Measurements from ENCODE around the gene DEGS1.

DNA sequence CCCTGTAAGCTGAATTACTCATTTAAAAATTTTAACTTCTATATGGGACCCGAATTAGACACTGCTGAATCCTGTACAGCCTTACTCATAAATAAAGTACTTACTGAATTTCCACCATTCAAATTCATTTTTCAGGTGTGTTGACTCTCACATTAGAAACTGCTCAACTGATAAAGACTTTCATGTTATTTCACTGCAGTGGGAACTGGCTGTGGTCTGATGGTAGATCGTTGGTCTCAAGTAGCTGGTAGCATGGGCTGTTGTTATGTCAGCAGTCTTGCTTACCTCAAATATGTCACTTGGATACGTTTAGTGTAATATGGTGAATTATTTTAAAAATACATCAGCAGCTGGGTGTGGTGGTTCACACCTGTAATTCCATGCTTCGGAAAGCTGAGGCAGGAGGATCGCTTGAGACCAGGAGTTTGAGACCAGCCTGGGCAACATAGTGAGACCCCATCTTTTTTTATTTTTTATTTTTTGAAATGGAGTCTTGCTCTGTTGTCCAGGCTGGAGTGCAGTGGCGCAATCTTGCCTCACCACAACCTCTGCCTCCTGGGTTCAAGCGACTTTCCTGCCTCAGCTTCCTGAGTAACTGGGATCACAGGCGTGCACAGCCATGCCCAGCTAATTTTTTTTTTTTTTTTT, 10.4 kb downstream of the DEGS1 start:
- TF ChIP-seq, protein P1, sequence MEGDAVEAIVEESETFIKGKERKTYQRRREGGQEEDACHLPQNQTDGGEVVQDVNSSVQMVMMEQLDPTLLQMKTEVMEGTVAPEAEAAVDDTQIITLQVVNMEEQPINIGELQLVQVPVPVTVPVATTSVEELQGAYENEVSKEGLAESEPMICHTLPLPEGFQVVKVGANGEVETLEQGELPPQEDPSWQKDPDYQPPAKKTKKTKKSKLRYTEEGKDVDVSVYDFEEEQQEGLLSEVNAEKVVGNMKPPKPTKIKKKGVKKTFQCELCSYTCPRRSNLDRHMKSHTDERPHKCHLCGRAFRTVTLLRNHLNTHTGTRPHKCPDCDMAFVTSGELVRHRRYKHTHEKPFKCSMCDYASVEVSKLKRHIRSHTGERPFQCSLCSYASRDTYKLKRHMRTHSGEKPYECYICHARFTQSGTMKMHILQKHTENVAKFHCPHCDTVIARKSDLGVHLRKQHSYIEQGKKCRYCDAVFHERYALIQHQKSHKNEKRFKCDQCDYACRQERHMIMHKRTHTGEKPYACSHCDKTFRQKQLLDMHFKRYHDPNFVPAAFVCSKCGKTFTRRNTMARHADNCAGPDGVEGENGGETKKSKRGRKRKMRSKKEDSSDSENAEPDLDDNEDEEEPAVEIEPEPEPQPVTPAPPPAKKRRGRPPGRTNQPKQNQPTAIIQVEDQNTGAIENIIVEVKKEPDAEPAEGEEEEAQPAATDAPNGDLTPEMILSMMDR (IDR thresholded peaks at IDR 0.05): no peak
- TF ChIP-seq POLR2A (IDR thresholded peaks at IDR 0.05): no peak
- TF ChIP-seq EP300 (IDR thresholded peaks at IDR 0.05; ENCODE audit: low read depth): no peak
- TF ChIP-seq POLR2AphosphoS5 (IDR thresholded peaks at IDR 0.05): no peak
